Activated T-cell treated with anti-CD3 and anti-CD28 coated beads, Interleukin-2, amount 50 U/mL, for 4 hours (primary cell): ENCODE measurements around the gene FAM184B. TPM values are rescaled to one million over a fixed set of nuclear protein-coding genes. Genes with fewer than 3 reads are reported as not detected.

ENCODE experiments used
- ATAC-seq, 2 donors: fragments of 200-7000 bp; cut with Tn5 transposase; one replicate each; pipeline ENCODE4 v1.10.0; 2021
- DNase-seq: peaks from one replicate; pipeline ENCODE4 v3.0.0-alpha.2; 2020
- H3K27me3 Mint-ChIP-seq: one replicate; pipeline ENCODE4 v1.8.0; 2021; ENCODE audit warnings: low read depth, mixed read lengths
- H3K36me3 Mint-ChIP-seq: one replicate; pipeline ENCODE4 v1.8.0; 2022; ENCODE audit warnings: mixed read lengths; ENCODE audit not compliant: insufficient read depth
- H3K4me1 Mint-ChIP-seq: one replicate; pipeline ENCODE4 v1.8.0; 2021; ENCODE audit warnings: low read depth, mixed read lengths
- H3K4me3 Mint-ChIP-seq: one replicate; pipeline ENCODE4 v1.8.0; 2021; ENCODE audit warnings: mild to moderate bottlenecking, moderate library complexity, mixed read lengths
- H3K9me3 Mint-ChIP-seq: one replicate; pipeline ENCODE4 v1.8.0; 2021; ENCODE audit warnings: mixed read lengths
- total RNA-seq, 3 donors: library from RNA; stranded (reverse); gene quantifications; one replicate each; pipeline ENCODE4 v1.2.1, GENCODE V29; 2021

FAM184B gene
- total RNA-seq, 3 donors from 2014 or later = 0.03 TPM; not detected in 1

DNA sequence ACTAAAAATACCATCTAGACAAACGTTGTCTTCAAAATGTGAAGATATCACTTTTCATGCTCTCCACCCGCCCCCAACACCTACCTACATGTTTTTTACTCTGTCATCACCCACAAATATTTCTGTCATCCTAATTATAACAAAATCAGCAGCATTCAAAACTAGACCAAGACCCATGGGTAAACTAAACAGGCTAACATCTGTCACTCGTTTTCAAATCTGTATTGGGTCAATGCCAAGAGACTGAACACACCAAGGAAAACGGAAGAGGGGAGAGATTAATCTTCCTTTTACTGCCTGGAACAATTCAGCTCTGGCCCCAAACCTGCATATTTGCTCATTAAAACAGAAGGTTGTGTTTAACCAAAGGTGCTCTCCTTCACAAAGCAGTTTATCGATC lies 17.5 kb downstream of the FAM184B start:
- no peak for DNase-seq
- Mint-ChIP-seq H3K9me3 (no peaks in the 10 kb centered on the region), H3K4me3 (no peak overlapping the region), H3K27me3 (peaks cover 2% of the 10 kb centered on the region), H3K36me3 (no peaks in the 10 kb centered on the region), H3K4me1 (peaks cover 4% of the 10 kb centered on the region)
- no peak for ATAC-seq

DNA sequence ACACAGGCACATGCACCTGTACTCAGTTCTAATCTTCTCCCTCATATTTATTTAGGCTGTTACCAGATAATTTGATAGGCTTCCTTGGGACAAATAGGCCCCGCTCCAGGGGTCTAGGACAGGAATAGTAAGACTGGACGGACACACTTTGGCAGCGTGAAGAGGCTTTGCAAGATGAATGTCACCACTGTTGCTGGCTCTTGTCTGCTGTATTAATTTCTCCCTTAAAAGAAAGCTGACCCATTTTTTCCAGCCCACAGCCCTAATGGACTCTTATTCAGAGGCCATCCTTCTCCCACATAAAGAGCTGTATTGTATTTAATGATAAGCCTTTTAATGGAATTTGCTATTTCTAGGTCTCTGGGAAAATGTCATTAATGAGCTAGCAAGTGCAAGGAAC lies 18.0 kb downstream of the FAM184B start:
- ATAC-seq (no peak), DNase-seq (no peak)
- peaks cover 4% of the 10 kb centered on the region for H3K4me1 Mint-ChIP-seq
- peaks cover 2% of the 10 kb centered on the region for H3K27me3 Mint-ChIP-seq
- H3K9me3 Mint-ChIP-seq = no peaks in the 10 kb centered on the region
- no peak overlapping the region for H3K4me3 Mint-ChIP-seq
- no peaks in the 10 kb centered on the region for H3K36me3 Mint-ChIP-seq

DNA sequence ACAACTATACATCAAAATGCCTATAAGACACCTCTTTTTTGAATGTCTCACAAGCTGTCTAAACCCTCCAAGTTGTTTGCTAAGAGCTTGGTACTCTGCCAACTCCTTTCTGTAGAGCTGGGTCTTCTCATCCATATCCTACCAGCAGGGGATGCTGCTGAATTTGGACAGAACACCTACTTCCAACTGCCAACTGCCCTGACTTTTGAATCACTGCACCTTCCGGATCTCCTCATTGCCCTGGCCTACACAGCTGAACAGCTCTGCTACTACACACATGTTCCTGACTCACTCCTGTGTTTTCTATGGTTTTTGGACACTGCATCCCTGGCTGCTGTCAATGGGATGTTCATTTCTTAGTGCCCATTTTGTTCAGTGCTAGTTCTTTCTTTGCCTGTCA lies 18.7 kb downstream of the FAM184B start:
- DNase-seq (no peak), ATAC-seq (no peak)
- H3K9me3 Mint-ChIP-seq = no peaks in the 10 kb centered on the region

DNA sequence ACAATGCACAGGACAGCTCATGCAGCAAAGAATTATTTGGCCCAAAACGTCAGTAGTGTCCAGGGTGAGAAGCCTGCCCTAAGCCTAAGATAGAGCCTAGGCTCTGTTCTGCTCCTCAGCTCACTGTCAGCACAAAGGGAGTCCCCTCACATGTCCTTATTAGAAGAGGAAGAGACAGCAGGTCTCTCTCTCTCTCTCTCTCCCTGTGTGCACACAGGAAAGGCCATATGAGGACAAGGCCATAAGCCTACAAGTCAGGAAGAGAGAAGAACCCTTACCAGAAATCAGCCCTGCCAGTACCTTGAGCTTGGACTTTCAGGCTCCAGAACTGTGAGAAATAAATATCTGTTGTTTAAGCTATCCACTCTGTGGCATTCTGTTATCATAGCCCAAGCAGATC lies 20.4 kb downstream of the FAM184B start:
- no peak for DNase-seq
- Mint-ChIP-seq H3K9me3 (no peaks in the 10 kb centered on the region), H3K36me3 (no peaks in the 10 kb centered on the region), H3K27me3 (peaks cover 2% of the 10 kb centered on the region), H3K4me1 (peaks cover 4% of the 10 kb centered on the region), H3K4me3 (no peak overlapping the region)
- ATAC-seq = no peak

More for the DNA sequence above, 18.7 kb downstream of the FAM184B start:
- H3K36me3 Mint-ChIP-seq = no peaks in the 10 kb centered on the region
- no peak overlapping the region for H3K4me3 Mint-ChIP-seq
- H3K27me3 Mint-ChIP-seq = peaks cover 2% of the 10 kb centered on the region
- peaks cover 4% of the 10 kb centered on the region for H3K4me1 Mint-ChIP-seq

DNA sequence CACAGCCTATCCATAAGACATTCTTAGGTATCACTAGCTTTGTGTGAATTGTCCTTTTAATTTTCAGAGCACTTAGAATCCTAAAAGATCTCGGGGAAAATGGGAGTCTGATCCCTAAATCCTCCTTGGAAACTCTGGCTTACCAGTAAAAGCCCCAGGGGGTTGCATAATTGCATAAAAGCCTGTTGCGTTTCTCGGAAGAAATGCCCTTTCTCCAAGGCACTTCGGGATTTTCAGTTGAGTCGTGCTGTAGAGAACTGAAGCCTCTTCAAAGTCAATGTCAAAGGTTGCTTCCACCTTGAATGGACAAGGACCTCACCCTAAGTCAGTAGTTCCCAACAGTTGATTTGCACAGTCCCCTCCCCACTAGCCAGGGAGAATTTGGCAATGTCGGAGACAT lies 20.8 kb downstream of the FAM184B start:
- Mint-ChIP-seq H3K4me3 (no peak overlapping the region), H3K9me3 (no peaks in the 10 kb centered on the region), H3K36me3 (no peaks in the 10 kb centered on the region), H3K27me3 (peaks cover 2% of the 10 kb centered on the region), H3K4me1 (peaks cover 2% of the 10 kb centered on the region)
- ATAC-seq = no peak
- no peak for DNase-seq

DNA sequence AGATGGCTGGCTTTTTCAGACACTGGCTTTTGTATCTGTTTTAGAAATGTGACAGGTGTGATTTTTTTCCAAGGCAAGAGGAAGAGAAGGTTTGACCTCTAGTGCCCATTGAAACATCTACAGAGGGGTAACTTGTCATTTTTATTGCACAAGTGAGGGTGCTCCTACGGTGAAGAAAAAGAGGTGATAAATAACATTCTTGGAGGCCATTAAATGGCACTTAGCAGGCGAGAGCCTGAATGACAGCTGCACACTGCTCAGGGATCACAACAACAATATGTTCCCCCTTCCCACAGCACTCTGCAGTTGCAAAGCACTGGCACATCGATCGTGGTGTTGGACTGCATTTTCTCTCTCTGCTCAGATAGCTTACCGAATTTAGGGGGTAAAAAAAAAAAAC lies 22.9 kb downstream of the FAM184B start:
- ATAC-seq (no peak), DNase-seq (no peak)
- no peak overlapping the region for H3K4me3 Mint-ChIP-seq
- H3K9me3 Mint-ChIP-seq = no peaks in the 10 kb centered on the region
- no peaks in the 10 kb centered on the region for H3K36me3 Mint-ChIP-seq
- peaks cover 4% of the 10 kb centered on the region for H3K27me3 Mint-ChIP-seq
- H3K4me1 Mint-ChIP-seq = no peaks in the 10 kb centered on the region

DNA sequence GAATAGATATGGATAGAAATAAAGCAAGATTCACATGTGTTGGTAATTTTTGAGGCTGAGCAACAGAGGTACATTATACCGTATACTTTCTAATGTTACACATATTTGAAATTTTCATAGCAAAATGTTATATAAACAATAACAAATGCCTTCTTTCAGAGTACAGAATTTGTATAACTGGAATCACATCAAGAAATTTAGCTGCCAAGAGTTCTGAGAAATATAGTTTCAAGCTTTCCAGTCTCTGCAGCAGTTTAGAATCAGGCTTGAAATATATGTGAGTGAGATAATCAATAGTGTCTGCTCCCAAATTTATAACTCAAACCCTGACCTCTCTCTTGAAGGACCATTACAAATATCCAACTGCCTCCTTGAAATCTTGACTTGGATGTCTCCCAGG lies 23.8 kb downstream of the FAM184B start:
- H3K9me3 Mint-ChIP-seq = no peaks in the 10 kb centered on the region
- H3K4me3 Mint-ChIP-seq = no peak overlapping the region
- no peak for ATAC-seq
- peaks cover 5% of the 10 kb centered on the region for H3K27me3 Mint-ChIP-seq
- H3K4me1 Mint-ChIP-seq = no peaks in the 10 kb centered on the region
- H3K36me3 Mint-ChIP-seq = no peaks in the 10 kb centered on the region
- DNase-seq = no peak

DNA sequence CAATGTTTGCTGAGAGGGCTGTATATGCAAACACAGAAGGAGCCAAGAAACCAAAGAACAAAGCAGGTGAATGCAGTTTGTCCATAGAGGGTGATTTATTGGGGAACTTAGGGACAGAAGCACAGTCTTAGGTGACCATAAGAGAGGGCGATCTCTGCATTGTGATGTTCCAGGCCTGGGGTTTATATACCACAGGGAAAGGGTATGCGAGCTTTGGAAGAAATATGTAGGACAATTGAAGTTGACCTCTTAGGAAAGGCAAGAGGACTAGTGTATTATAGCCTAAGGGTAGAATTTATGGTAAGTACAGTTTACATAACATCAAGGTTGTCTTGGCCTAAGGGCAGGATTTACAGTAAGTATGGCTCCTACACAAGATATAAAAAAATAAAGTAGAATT lies 27.8 kb downstream of the FAM184B start:
- Mint-ChIP-seq H3K27me3 (peaks cover 11% of the 10 kb centered on the region), H3K9me3 (no peaks in the 10 kb centered on the region), H3K4me1 (no peaks in the 10 kb centered on the region), H3K36me3 (no peaks in the 10 kb centered on the region), H3K4me3 (no peak overlapping the region)
- no peak for ATAC-seq
- DNase-seq = no peak

DNA sequence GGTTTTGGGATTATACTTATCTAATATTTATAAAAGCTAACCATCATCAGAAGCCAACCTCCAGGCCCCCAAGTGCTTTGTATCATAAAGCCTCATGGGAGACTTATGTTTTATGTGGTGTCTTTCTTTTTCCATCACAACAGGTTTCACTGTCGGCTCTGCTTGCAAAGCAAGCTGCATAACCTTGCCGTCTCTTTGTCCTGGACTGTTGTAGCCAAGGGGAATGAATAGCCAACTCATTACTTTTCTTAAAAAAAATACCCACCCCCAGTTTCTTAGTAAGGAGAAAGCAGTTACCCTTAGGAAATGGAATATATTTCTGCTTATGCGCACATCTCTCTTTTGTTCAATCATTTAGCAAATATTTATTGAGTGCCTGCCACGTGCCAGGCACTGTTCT lies 40.7 kb downstream of the FAM184B start:
- Mint-ChIP-seq H3K4me1 (no peaks in the 10 kb centered on the region), H3K4me3 (no peak overlapping the region), H3K27me3 (peaks cover 5% of the 10 kb centered on the region), H3K9me3 (no peaks in the 10 kb centered on the region), H3K36me3 (no peaks in the 10 kb centered on the region)
- ATAC-seq (no peak), DNase-seq (no peak)

DNA sequence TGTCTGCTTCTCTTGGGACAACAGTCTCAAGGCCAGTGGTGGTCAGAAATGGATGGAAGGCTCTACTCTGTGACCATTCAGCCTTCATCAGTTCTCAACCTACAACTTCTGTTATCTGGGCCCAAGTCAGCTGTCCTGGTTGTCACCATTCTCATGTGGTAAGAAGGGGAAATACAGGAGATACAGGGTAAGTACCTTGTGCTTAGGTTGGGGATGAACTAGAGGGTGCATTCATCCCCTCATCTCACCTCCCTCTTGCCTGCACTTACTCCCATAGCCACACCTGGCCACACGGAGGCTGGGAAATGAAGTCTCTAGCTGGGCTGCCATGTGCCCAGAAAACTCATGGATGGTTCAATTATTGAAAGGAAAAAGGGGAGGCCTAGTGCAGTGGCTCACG lies 44.9 kb downstream of the FAM184B start:
- H3K9me3 Mint-ChIP-seq = no peaks in the 10 kb centered on the region
- H3K4me1 Mint-ChIP-seq = no peaks in the 10 kb centered on the region
- DNase-seq (no peak), ATAC-seq (no peak)
- H3K4me3 Mint-ChIP-seq = no peak overlapping the region
- peaks cover 5% of the 10 kb centered on the region for H3K27me3 Mint-ChIP-seq
- no peaks in the 10 kb centered on the region for H3K36me3 Mint-ChIP-seq

DNA sequence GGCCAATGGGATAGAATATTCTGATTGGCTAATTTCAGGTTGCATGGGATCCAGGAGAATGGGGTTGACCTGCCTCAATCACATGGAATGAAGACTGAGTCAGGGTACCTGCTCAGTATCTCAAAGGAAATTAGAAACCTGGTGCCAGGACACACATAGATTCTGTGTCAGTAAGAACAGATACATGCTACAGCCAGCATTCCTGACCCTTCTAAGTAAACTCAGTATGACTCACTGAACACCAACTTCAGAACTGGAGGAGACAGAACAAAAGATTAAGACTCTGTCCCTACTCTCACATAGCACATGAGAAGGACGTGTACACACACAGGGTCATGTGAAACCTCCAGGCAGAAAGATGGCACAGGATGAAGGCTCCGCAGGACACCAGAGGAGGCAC lies 54.5 kb downstream of the FAM184B start:
- H3K4me3 Mint-ChIP-seq = no peak overlapping the region
- H3K4me1 Mint-ChIP-seq = no peaks in the 10 kb centered on the region
- DNase-seq (no peak), ATAC-seq (no peak)
- H3K27me3 Mint-ChIP-seq = peaks cover 22% of the 10 kb centered on the region
- H3K36me3 Mint-ChIP-seq = no peaks in the 10 kb centered on the region
- peaks cover 10% of the 10 kb centered on the region for H3K9me3 Mint-ChIP-seq

DNA sequence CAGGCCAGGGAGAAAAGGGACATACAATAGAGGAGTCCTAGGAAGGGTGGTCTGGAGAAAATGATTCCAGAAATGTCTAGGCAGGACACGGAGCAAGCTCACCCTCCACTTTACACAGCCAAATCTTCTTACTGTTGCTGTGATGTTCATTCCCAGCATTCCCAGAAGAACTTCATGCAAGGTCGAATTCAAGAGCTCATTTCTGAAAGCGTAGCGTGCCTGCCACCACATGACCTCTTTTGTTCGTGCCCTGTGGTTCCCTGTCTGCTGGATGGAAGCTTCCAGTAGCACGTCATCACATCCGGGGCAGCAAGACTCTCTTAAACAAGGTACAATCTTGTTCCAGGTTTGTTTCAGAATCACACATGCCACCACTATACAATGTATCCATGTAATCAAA lies 57.8 kb downstream of the FAM184B start:
- Mint-ChIP-seq H3K27me3 (peaks cover 19% of the 10 kb centered on the region), H3K4me3 (no peak overlapping the region), H3K36me3 (no peaks in the 10 kb centered on the region), H3K9me3 (peaks cover 5% of the 10 kb centered on the region), H3K4me1 (no peaks in the 10 kb centered on the region)
- DNase-seq = no peak
- ATAC-seq = no peak

DNA sequence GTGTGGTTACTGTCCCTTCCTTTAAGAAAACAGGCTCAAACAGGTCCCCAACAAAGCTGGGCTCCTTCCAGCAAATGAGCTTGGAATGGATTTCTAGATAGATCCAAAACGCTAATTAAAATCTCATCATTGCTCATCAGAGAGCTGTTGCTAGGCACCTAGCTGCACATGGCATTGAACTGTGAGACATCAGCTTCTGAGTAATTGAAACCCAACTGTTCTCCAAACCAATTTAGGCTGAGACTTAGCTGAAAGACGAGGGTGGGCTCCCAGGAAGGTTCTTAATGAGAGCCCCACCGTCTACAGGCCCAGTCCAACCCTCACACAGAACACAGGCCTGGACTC lies 59.1 kb downstream of the FAM184B start:
- no peaks in the 10 kb centered on the region for H3K36me3 Mint-ChIP-seq
- peaks cover 12% of the 10 kb centered on the region for H3K27me3 Mint-ChIP-seq
- no peaks in the 10 kb centered on the region for H3K4me1 Mint-ChIP-seq
- no peak overlapping the region for H3K4me3 Mint-ChIP-seq
- DNase-seq = no peak
- peaks cover 2% of the 10 kb centered on the region for H3K9me3 Mint-ChIP-seq
- ATAC-seq = no peak

DNA sequence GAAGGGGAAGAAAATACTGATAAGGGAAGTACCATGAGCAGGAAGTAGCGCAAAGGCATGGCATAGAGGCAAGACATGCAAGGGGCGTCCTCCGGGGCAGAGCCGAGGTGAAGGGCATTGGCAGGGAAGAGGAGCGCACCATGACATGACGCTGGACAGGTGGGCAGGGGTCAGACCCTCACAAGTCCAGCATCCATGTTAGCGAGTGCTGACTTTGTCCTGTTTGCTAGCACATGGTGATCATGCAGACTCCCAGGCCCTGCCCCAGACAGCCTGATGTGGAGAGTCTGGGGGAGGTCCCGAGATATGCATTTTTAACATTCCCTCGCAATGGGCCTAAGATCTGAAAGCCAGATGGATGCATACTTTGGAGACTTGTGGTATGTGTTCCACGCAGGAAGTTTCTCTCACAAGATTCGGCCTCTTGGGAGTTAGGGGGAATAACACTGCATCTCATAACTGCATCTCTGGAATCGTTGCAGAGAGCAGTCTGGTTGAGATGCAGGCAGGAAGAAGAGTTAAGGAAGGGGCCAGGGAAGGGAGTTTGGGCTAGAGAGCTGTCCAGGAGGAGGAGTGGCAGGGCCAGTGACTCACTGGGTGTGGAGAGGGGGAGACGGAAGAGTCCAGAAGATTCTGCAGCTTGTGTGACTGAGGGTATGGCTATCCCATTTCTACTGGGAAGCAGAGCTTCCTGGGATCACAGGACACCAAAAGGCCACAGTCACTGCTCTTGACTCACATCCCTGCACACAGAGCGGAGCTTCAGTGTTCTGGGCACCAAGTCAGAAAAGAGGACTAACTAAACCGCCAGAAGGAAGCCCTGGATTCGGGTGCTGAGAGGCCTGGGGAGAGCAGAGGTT lies 59.7 kb downstream of the FAM184B start:
- H3K4me3 Mint-ChIP-seq = no peak overlapping the region
- ATAC-seq (no peak), DNase-seq (no peak)
- no peaks in the 10 kb centered on the region for H3K4me1 Mint-ChIP-seq
- no peaks in the 10 kb centered on the region for H3K36me3 Mint-ChIP-seq
- peaks cover 6% of the 10 kb centered on the region for H3K27me3 Mint-ChIP-seq
- no peaks in the 10 kb centered on the region for H3K9me3 Mint-ChIP-seq

DNA sequence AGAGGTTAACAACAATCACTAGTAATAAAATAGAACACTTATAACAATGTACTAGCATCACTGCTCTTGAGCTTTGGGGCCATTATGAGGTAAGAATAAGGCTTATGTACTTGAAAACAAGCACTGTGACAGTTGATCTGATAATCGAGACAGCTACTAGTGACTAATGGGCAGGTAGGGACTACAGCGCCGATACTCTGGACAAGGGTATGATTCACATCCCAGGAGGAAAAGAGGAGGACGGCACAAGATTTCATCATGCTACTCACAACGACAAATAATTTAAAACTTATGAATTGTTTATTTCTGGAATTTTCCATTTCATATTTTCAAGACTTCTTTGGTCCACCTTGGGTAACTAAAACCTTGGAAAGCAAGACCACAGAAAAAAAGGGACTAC lies 62.3 kb downstream of the FAM184B start:
- ATAC-seq = no peak
- Mint-ChIP-seq H3K4me1 (no peaks in the 10 kb centered on the region), H3K4me3 (no peak overlapping the region), H3K9me3 (no peaks in the 10 kb centered on the region), H3K27me3 (no peaks in the 10 kb centered on the region), H3K36me3 (no peaks in the 10 kb centered on the region)
- DNase-seq = no peak
